GM18519 (cell line): ENCODE results near the gene MDN1.
"Not testable (repeated sequence)": the region's sequence is repeated elsewhere in the genome, so short reads cannot be mapped to it uniquely, and the experiment has no call there.

Experiments used
- ATAC-seq: cut with Tn5 transposase; IDR thresholded peaks from one replicate; pipeline ENCODE4 v1.9.1; 2021; ENCODE audit warnings: mild to moderate bottlenecking, moderate library complexity; ENCODE audit not compliant: unreplicated experiment, low FRiP score

MDN1 gene, protein sequence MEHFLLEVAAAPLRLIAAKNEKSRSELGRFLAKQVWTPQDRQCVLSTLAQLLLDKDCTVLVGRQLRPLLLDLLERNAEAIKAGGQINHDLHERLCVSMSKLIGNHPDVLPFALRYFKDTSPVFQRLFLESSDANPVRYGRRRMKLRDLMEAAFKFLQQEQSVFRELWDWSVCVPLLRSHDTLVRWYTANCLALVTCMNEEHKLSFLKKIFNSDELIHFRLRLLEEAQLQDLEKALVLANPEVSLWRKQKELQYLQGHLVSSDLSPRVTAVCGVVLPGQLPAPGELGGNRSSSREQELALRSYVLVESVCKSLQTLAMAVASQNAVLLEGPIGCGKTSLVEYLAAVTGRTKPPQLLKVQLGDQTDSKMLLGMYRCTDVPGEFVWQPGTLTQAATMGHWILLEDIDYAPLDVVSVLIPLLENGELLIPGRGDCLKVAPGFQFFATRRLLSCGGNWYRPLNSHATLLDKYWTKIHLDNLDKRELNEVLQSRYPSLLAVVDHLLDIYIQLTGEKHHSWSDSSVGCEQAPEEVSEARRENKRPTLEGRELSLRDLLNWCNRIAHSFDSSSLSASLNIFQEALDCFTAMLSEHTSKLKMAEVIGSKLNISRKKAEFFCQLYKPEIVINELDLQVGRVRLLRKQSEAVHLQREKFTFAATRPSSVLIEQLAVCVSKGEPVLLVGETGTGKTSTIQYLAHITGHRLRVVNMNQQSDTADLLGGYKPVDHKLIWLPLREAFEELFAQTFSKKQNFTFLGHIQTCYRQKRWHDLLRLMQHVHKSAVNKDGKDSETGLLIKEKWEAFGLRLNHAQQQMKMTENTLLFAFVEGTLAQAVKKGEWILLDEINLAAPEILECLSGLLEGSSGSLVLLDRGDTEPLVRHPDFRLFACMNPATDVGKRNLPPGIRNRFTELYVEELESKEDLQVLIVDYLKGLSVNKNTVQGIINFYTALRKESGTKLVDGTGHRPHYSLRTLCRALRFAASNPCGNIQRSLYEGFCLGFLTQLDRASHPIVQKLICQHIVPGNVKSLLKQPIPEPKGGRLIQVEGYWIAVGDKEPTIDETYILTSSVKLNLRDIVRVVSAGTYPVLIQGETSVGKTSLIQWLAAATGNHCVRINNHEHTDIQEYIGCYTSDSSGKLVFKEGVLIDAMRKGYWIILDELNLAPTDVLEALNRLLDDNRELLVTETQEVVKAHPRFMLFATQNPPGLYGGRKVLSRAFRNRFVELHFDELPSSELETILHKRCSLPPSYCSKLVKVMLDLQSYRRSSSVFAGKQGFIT (N-terminal part only)

DNA sequence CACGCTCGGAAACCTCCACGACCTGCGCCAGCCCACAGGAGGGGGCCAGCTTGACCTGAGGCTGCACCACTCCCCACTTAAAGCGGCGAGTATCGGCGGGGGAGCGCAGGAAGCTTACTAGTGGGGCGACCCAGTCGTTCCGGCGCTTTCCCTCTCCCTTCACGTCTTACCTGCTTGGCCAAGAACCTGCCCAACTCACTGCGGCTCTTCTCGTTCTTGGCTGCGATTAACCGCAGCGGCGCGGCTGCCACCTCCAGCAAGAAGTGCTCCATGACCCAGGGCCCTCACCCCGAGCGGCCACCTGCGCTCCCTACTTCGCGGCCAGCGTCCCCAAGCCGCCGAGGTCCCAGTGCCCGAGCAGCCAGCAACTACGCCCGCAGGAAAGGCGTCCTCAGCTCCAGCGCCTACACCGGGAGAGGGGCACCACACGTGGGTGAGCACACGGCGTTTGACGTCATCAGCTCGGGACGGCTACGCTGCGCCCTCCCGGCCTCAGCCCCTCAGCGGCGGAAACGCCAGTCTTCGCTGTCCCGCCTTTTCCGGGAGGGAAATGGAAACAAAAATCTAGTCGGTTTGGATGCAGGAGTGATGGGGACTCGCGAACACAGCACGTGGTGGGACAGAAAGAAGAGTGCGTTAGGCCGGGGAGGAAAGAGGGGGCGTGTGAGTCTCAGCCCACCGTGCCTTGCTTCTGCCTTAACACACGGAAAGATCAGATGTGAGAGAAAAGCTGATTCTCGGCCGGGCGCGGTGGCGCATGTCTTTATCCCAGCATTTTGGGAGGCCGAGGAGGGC, at the start of gene MDN1:
TSS of gene MDN1 (minus strand) at position 459 of the 795 bp plus-strand sequence. CDS start at position 272, 187 bp downstream.
- peak; percentile 92 for ATAC-seq

DNA sequence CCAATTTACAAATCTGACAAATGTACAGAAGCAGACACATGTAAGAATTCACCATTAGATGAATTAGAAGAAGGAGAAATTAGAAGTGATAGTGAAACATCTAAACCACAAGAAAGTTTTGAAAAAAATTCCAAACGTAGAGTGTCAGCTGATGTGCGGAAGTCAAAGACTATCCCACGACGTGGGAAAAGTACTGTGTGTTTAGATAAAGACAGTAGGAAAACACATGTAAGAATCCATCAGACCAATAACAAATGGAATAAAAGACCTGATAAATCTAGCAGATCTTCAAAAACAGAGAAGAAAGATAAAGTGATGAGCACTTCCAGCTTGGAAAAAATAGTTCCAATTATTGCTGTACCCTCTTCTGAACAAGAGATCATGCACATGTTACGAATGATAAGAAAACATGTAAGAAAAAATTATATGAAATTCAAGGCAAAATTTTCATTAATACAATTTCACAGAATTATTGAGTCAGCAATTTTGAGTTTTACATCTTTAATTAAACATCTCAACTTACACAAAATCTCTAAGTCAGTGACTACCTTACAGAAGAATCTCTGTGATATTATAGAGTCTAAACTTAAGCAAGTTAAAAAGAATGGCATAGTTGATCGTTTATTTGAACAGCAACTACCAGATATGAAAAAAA, 46.6 kb upstream of the MDN1 start:
- no peak for ATAC-seq

GRCh38 chr6:89862698-89863097, 43.1 kb upstream of the MDN1 start:
- no peak for ATAC-seq

DNA sequence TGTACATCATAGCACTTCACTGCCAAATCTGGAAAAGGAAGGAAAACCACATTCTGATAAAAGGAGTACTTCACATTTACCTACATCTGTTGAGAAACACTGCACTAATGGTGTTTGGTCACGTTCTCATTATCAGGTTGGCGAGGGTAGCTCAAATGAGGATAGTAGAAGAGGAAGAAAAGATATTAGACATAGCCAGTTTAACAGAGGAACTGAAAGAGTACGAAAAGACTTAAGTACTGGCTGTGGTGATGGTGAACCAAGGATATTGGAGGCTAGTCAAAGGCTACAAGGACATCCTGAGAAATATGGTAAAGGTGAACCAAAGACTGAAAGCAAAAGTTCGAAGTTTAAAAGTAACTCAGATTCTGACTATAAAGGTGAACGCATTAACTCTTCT, 42.7 kb upstream of the MDN1 start:
- ATAC-seq: no peak

GRCh38 chr6:89859744-89860143, 40.1 kb upstream of the MDN1 start:
- no peak for ATAC-seq

DNA sequence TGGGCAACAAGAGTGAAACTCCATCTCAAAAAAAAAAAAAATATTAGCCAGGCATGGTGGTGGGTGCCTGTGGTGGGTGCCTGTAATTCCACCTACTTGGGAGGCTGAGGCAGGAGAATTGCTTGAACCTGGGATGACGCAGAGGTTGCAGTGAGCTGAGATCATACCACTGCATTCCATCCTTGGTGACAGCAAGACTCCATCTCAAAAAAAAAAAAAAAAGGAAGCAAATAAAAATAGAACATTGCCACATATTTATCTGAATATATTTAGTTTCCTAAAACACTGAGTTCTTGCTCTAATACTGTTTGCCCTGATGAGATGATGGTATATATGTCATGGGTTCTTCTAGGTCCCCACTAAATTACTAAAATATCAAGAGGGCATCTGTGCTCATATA, 38.4 kb upstream of the MDN1 start:
- no peak for ATAC-seq

GRCh38 chr6:89853068-89853467, 33.5 kb upstream of the MDN1 start:
- no peak for ATAC-seq

DNA sequence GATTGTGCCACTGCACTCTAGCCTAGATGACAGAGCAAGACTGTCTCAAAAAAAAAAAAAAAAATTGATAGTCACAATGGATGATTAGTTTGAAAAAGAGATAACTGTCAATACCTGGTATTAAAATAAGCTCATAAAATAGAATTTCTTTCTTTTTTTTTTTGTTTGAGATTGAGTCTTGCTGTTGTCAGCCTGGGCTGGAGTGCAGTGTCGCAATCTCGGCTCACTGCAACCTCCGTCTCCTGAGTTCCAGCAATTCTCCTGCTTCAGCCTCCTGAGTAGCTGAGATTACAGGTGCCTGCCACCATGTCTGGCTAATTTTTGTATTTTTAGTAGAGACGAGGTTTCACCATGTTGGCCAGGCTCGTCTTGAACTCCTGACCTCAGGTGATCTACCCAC, 27.9 kb upstream of the MDN1 start:
- ATAC-seq: not testable (repeated sequence)

- no peak for ATAC-seq
Observed at GRCh38 chr6:89843070-89843469, 23.5 kb upstream of the MDN1 start.

DNA sequence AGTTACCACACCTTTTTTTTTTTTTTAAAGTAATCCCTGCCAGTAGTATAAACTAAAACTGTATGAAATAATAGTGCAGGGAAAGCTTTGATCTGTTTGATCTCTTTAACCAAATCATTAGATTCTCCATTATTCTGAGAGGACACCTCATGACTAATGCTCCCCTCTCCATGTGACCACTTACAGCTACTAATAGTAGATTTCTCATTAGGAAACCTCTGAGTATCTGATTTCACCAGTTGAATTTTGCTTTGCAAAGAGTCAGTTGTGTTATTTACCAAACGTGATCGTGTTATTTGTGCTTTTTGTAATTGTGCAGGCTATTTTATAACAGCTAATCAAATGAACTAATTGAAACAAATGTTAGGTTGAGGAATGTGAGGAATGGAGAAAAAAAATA, 22.6 kb upstream of the MDN1 start:
- ATAC-seq: no peak

GRCh38 chr6:89840538-89840937, 20.9 kb upstream of the MDN1 start:
- ATAC-seq: no peak

DNA sequence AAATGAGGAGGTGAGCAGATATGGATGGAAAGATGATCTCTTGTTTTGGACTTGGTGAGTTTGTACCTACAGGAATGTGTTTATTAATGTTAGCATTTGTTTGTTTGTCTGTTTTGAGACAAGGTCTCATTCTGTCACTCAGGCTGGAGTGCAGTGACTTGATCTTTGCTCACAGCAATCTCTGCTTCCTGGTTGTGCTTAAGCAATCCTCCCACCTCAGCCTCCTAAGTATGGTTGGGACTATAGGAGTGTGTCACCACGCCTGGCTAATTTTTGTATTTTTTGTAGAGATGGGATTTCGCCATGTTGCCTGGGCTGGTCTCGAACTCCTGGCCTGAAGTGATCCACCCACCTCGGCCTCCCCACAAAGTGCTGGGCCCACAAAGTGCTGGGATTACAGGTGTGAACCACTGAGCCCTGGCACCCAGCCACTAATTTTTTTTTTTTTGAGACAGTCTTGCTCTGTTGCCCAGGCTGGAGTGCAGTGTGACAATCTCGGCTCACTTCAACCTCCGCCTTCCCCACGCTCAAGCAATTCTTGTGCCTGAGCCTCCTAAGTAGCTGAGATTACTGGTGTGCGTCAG, 17.1 kb upstream of the MDN1 start:
- ATAC-seq: no peak

DNA sequence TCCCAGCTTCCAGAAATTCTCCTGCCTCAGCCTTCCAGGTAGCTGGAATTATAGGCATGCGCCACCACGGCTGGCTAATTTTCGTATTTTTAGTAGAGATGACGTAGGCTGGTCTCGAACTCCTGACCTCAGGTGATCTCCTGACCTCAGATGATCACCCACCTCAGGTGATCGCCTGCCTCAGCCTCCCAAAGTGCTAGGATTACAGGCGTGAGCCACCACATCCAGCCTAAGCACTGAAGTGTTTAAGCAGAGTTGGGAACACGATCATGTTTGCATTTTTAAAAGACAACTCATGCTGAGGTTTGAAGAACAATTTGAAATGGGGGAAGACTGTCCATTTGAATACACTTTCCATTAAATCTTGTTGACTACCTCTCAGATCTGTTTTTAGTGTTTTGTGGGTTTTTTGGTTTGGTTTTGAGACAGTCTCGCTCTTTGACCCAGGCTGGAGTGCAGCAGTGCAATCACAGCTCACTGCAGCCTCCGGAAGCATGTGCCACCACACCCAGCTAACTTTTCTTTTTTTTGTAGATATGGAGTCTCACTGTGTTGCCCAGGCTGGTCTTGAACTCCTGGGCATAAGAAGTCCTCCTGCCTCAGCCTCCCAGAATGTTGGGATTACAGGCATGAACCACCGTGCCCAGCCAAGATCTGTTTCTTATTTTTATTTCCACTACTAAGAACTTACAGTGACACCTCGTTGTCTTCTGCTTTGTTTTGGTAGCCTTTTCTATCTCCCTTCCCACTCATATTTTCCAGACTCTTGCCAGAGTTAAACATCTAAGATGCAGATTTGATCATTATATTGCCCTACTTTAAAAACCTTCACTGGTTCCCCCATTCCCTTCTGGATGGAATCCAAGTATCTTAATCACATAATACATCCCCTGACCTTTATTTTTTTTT, 15.5 kb upstream of the MDN1 start:
- peak; percentile 97 for ATAC-seq

DNA sequence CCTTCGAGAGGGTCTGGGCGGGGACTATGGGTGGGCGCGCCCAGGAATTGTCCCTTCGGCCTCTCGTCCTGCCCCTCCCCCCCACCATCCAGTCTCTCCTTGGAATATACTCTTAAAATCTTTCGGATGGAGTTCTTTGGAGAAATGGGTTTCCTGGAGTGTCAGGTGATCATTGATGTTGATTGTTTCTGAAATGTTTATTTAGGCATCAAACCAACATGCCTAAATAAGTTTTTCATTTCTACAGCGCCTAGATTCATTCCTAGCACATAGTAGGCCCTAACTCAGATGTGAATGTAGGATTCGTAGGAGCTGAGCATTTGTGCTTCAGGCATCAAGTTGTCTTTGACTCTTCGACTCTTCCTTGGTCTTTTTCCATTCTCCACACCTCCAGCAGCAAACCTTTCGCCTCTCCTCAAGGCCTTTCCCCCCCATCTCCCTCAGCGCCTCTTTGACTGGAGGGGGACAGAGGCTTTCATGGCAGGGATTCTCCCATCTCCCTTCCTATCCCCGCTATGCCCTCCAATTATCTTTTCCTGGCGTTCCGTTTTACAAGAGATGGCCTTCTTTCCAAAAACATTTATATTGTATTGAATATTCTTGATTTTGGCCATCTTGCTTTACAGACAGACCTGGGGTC, 10.7 kb upstream of the MDN1 start:
- ATAC-seq: no peak

DNA sequence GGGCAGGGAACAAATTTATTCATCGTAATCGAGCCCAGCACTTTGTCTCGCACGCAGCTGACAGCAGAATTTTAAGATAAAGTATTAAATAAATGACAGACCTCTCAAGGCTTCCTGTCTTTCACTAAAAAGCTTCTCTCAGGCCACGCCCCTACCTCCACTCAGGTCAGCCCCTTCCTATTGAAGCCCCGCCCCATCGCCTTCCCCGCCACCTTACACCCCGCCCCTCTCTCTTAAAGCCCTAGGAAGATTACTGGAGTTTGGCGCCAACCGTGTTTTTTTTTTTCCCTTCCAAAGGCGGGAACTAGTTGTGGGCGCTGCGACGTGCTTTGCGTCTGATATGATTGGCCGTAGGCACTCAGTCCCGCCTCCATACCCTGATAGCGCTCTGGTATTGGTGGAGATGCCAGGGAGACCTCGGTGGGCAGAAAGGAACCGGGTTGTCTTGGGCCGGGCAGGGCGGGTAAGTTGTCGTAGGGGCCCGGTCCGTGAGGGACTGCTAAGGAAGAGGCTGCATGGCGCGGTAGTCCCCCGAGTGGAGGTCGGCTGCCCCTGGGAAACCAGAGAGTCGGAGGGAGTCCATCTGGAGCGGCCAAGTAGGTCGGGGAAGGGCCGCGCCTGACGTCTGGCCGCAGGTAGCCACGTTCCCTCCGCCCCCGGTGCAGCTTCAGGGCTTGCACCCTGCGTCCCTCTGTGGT, 10.0 kb upstream of the MDN1 start, which contains the start of gene CASP8AP2:
TSS of gene CASP8AP2 (plus strand) at position 409 of the 698 bp plus-strand sequence.
- ATAC-seq: peak; percentile 98

DNA sequence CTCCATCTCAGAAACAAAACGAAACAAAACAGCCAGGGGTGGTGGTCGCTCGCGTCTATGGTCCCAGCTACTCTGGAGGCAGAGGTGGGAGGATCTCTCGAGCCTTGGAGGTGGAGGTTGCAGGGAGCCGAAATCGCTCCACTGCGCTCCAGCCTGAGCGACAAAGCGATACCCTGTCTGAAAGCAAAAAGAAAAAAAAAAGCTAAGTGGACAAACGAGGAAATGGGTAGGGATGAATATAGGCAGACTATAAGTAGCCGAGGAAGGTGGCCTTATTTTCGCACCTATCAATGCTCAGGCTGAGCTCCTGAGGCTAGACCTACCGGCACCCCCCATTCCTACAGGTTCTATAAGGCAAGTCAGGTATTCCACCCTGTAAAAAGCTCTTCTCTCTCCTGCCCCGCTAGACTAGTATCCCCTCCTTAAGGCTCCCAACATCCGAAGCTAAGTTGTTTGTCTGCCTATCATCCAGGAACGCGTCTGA, 9.4 kb upstream of the MDN1 start:
- peak; percentile 14 for ATAC-seq
